NCI-H524 treated with DMSO at 0.1 percent for 48 hours (cell line): ENCODE measurements around the gene CHDH.

Source experiments
- DNase-seq: peaks from one replicate; lab custom pipeline; 2025; lab: John Stamatoyannopoulos, UW

CHDH gene

GRCh38 chr3:53823956-53824657 is 22.1 kb downstream of the CHDH start:
- DNase-seq = no peak

GRCh38 chr3:53823026-53823955 is 22.9 kb downstream of the CHDH start:
- no peak for DNase-seq

- no peak for DNase-seq
Measured at GRCh38 chr3:53822331-53822741, 23.9 kb downstream of the CHDH start.

- no peak for DNase-seq
Measured at GRCh38 chr3:53821631-53822121, 24.5 kb downstream of the CHDH start.

- DNase-seq = no peak
Measured at GRCh38 chr3:53820756-53821580, 25.3 kb downstream of the CHDH start.

GRCh38 chr3:53820084-53820483 is 26.1 kb downstream of the CHDH start:
- DNase-seq = no peak

GRCh38 chr3:53819163-53819868 is 26.9 kb downstream of the CHDH start:
- DNase-seq = no peak

GRCh38 chr3:53818221-53819162 is 27.7 kb downstream of the CHDH start:
- no peak for DNase-seq

GRCh38 chr3:53817809-53818208 is 28.4 kb downstream of the CHDH start:
- no peak for DNase-seq

- no peak for DNase-seq
Measured at GRCh38 chr3:53817211-53817610, 29.0 kb downstream of the CHDH start.

GRCh38 chr3:53816425-53816824 is 29.8 kb downstream of the CHDH start:
- DNase-seq = no peak

- no peak for DNase-seq
Measured at GRCh38 chr3:53815651-53816050, 30.6 kb downstream of the CHDH start.

- DNase-seq = no peak
Measured at GRCh38 chr3:53815067-53815466, 31.2 kb downstream of the CHDH start.

GRCh38 chr3:53813876-53814275 is 32.3 kb downstream of the CHDH start:
- DNase-seq = no peak

- no peak for DNase-seq
Measured at GRCh38 chr3:53813229-53813628, 33.0 kb downstream of the CHDH start.

- DNase-seq = no peak
Measured at GRCh38 chr3:53812434-53812833, 33.8 kb downstream of the CHDH start.

- DNase-seq = no peak
Measured at GRCh38 chr3:53811143-53811927, 34.9 kb downstream of the CHDH start.

- DNase-seq = no peak
Measured at GRCh38 chr3:53809764-53810400, 36.3 kb downstream of the CHDH start.

- no peak for DNase-seq
Measured at GRCh38 chr3:53809267-53809666, 37.0 kb downstream of the CHDH start.
